HepG2 (cell line): ENCODE measurements around the gene BTBD17. TPM values are rescaled to one million over a fixed set of nuclear protein-coding genes. Genes with fewer than 3 reads are reported as not detected.

Source experiments
- AFF4 ChIP-seq: sonication (generic); formaldehyde crosslinking; IDR thresholded peaks from 2 replicates; pipeline ENCODE4 v1.4.0; 2020; ENCODE audit warnings: missing genetic modification reagents
- ARID2 ChIP-seq: sonication (generic); formaldehyde crosslinking; IDR thresholded peaks from 2 replicates; pipeline ENCODE4 v1.8.1; 2022; ENCODE audit warnings: mild to moderate bottlenecking, missing genetic modification reagents, borderline replicate concordance
- DPF2 ChIP-seq: sonication (generic); formaldehyde crosslinking; IDR thresholded peaks from 2 replicates; pipeline ENCODE4 v1.4.0; 2020; ENCODE audit warnings: mild to moderate bottlenecking, low read depth, missing genetic modification reagents, borderline replicate concordance
- HNF1A ChIP-seq, 2 experiments: sonication (generic) in 1 of 2; formaldehyde crosslinking in 1 of 2; IDR thresholded peaks; 2 replicates each; pipeline versions ENCODE4 v1.4.0 to v1.6.1; 2016 to 2020; ENCODE audit warnings: borderline replicate concordance in 1 of 2, low read depth in 1 of 2, mild to moderate bottlenecking in 1 of 2, missing genetic modification reagents in 1 of 2
- HNRNPH1 ChIP-seq: fragments of 200-400 bp; formaldehyde crosslinking; optimal IDR thresholded peaks from 2 replicates; pipeline ENCODE3; 2017; ENCODE audit warnings: mild to moderate bottlenecking, low read depth, low read length
- MYC ChIP-seq: sonication (generic); formaldehyde crosslinking; IDR thresholded peaks from 2 replicates; pipeline ENCODE4 v1.9.0; 2021; ENCODE audit warnings: missing genetic modification reagents, borderline replicate concordance
- MYPOP ChIP-seq: sonication (generic); formaldehyde crosslinking; IDR thresholded peaks from 2 replicates; pipeline ENCODE4 v1.8.1; 2023; ENCODE audit warnings: mild to moderate bottlenecking, moderate library complexity, missing genetic modification reagents
- RARG ChIP-seq: sonication (generic); formaldehyde crosslinking; IDR thresholded peaks from 2 replicates; pipeline ENCODE4 v1.4.0; 2020; ENCODE audit warnings: low read depth, mild to moderate bottlenecking, missing genetic modification reagents
- SAFB2 ChIP-seq: sonication (generic); formaldehyde crosslinking; IDR thresholded peaks from 2 replicates; pipeline ENCODE4 v1.5.1; 2020; ENCODE audit warnings: missing genetic modification reagents, low read depth, mild to moderate bottlenecking, borderline replicate concordance
- SALL2 ChIP-seq: sonication (generic); formaldehyde crosslinking; IDR thresholded peaks from 2 replicates; pipeline ENCODE4 v1.8.1; 2023; ENCODE audit warnings: mild to moderate bottlenecking, missing genetic modification reagents, inconsistent platforms
- SKIL ChIP-seq: sonication (generic); formaldehyde crosslinking; IDR thresholded peaks from 2 replicates; pipeline ENCODE4 v1.8.0; 2022; ENCODE audit warnings: missing genetic modification reagents, mild to moderate bottlenecking, moderate library complexity, borderline replicate concordance
- SUZ12 ChIP-seq: fragments of 150-350 bp; IDR thresholded peaks from 2 replicates; pipeline ENCODE4 v1.6.1; 2014; ENCODE audit warnings: low read depth, low read length
- SYNCRIP ChIP-seq: fragments of 200-400 bp; formaldehyde crosslinking; IDR thresholded peaks from 2 replicates; pipeline ENCODE4 v1.6.1; 2018; ENCODE audit warnings: mild to moderate bottlenecking, low read depth, low read length; ENCODE audit not compliant: insufficient read depth
- ZNF367 ChIP-seq: sonication (generic); formaldehyde crosslinking; IDR thresholded peaks from 2 replicates; pipeline ENCODE4 v1.4.0; 2020; ENCODE audit warnings: missing genetic modification reagents, borderline replicate concordance
- ZNF766 ChIP-seq: sonication (generic); formaldehyde crosslinking; IDR thresholded peaks from 2 replicates; pipeline ENCODE4 v1.5.0; 2020; ENCODE audit warnings: missing genetic modification reagents, borderline replicate concordance
- ZNF776 ChIP-seq: sonication (generic); formaldehyde crosslinking; IDR thresholded peaks from 2 replicates; pipeline ENCODE4 v1.4.0; 2020; ENCODE audit warnings: mild to moderate bottlenecking, missing genetic modification reagents
- polyA plus RNA-seq, 8 experiments: library from polyadenylated mRNA; depleted of rRNA in 3 of 8; stranded (reverse) in 7 of 8; unstranded in 1 of 8; fragments of >200 nt; fragmentation: Illumina TruSeq in 4 of 8; extraction: Trizol in 4 of 8; gene quantifications; 2 replicates each; pipeline versions ENCODE4 v1.2.1 to v1.2.3, GENCODE V29; 2011 to 2016; ENCODE audit warnings: low read depth in 4 of 8, missing spikeins in 1 of 8, mixed read lengths in 1 of 8; ENCODE audit not compliant: insufficient read depth in 1 of 8
- total RNA-seq, 5 experiments: library from RNA; depleted of rRNA; stranded (reverse); fragments of >200 nt; fragmentation: Illumina TruSeq; extraction: Trizol; gene quantifications; 2 replicates each; pipeline ENCODE4 v1.2.3, GENCODE V29; 2016; ENCODE audit warnings: low read depth in 1 of 5

The BTBD17 gene
- total and polyA plus RNA-seq, 2 of the 13 experiments (the other 11 are each of a cell fraction or from before 2014, with no cell fraction given) = not detected

- peak; percentile 42; the same call in 1 of the 2 replicates for TF ChIP-seq MYC (CRISPR knock-in tag)
- TF ChIP-seq SYNCRIP = no peak
- TF ChIP-seq SKIL (CRISPR knock-in tag) = no peak
- TF ChIP-seq RARG (CRISPR knock-in tag) = no peak
- no peak for TF ChIP-seq AFF4 (CRISPR knock-in tag)
- TF ChIP-seq ZNF367 = no peak
- TF ChIP-seq ZNF766 = no peak
- no peak for TF ChIP-seq ZNF776 (CRISPR knock-in tag)
- no peak for TF ChIP-seq HNRNPH1
- no peak for TF ChIP-seq SAFB2 (CRISPR knock-in tag)
- no peak for TF ChIP-seq HNF1A (IDR thresholded peaks at IDR 0.05; ENCODE audit: low read depth)
- no peak for TF ChIP-seq HNF1A (CRISPR knock-in tag; IDR thresholded peaks at IDR 0.05; ENCODE audit: borderline replicate concordance)
- no peak for TF ChIP-seq DPF2 (CRISPR knock-in tag)
- TF ChIP-seq SUZ12 = no peak; the same call in 1 of the 2 replicates
- TF ChIP-seq MYPOP = no peak
- no peak for TF ChIP-seq ARID2
- peak; percentile 40; the same call in 1 of the 2 replicates for TF ChIP-seq SALL2 (CRISPR knock-in tag)
These were observed 7.5 kb downstream of the BTBD17 start (continued) for GRCh38 chr17:74354123-74354522.
